Measurements from ENCODE around the gene FITM2.

FITM2 gene

GRCh38 chr20:44280387-44280786 is 30.6 kb downstream of the FITM2 start:
- TF ChIP-seq CTCF (IDR thresholded peaks at IDR 0.05; ENCODE audit: insufficient read depth, missing control alignments) = no peak
- DNase-seq (ENCODE audit: insufficient read length, low spot score) = no peak
- no peak for FAIRE-seq

GRCh38 chr20:44279228-44279627 is 31.8 kb downstream of the FITM2 start:
- DNase-seq (ENCODE audit: insufficient read length, low spot score) = no peak
- no peak for FAIRE-seq
- no peak for TF ChIP-seq CTCF (IDR thresholded peaks at IDR 0.05; ENCODE audit: insufficient read depth, missing control alignments)

GRCh38 chr20:44274303-44275017 is 36.5 kb downstream of the FITM2 start:
- TF ChIP-seq CTCF (IDR thresholded peaks at IDR 0.05; ENCODE audit: insufficient read depth, missing control alignments) = no peak
- no peak for DNase-seq (ENCODE audit: insufficient read length, low spot score)
- FAIRE-seq = no peak

GRCh38 chr20:44273231-44274215 is 37.5 kb downstream of the FITM2 start:
- TF ChIP-seq CTCF (IDR thresholded peaks at IDR 0.05; ENCODE audit: insufficient read depth, missing control alignments) = no peak
- FAIRE-seq (no peak), DNase-seq (ENCODE audit: insufficient read length, low spot score) (no peak)

- DNase-seq (ENCODE audit: insufficient read length, low spot score) = no peak
- no peak for FAIRE-seq
Observed at GRCh38 chr20:44271915-44272663, 38.9 kb downstream of the FITM2 start.

GRCh38 chr20:44268802-44269201 is 42.2 kb downstream of the FITM2 start:
- TF ChIP-seq CTCF (IDR thresholded peaks at IDR 0.05; ENCODE audit: insufficient read depth, missing control alignments) = no peak
- no peak for DNase-seq (ENCODE audit: insufficient read length, low spot score)
- FAIRE-seq = no peak

More at GRCh38 chr20:44271915-44272663, 38.9 kb downstream of the FITM2 start:
- TF ChIP-seq CTCF (IDR thresholded peaks at IDR 0.05; ENCODE audit: insufficient read depth, missing control alignments) = peak; percentile 13
